ENCODE results near the gene TTLL9.

TTLL9 gene

DNA sequence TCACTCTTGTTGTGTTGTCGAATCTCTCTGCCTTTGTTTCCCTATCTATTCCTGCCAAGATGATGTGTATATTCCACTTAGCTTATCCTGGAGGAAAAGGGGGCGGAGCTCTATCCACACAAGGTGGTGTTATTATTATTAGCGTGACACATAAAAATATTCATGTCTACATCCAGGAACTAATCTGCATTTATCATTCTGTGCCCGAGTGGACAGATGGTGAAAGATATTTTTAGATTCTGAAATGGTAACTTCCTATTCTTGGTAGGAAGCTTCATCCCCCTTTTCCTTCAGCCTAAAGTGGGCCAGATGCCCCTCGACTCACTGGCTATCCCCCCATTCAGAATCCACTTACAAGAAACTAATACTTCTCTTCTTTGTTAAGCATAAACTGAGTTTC lies 99.6 kb downstream of the TTLL9 start:
- DNase-seq, result no peak
- H3K36me3 ChIP-seq (replicated peaks), result no peaks in the 10 kb centered on the region
- TF ChIP-seq, protein P1, sequence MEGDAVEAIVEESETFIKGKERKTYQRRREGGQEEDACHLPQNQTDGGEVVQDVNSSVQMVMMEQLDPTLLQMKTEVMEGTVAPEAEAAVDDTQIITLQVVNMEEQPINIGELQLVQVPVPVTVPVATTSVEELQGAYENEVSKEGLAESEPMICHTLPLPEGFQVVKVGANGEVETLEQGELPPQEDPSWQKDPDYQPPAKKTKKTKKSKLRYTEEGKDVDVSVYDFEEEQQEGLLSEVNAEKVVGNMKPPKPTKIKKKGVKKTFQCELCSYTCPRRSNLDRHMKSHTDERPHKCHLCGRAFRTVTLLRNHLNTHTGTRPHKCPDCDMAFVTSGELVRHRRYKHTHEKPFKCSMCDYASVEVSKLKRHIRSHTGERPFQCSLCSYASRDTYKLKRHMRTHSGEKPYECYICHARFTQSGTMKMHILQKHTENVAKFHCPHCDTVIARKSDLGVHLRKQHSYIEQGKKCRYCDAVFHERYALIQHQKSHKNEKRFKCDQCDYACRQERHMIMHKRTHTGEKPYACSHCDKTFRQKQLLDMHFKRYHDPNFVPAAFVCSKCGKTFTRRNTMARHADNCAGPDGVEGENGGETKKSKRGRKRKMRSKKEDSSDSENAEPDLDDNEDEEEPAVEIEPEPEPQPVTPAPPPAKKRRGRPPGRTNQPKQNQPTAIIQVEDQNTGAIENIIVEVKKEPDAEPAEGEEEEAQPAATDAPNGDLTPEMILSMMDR (IDR thresholded peaks at IDR 0.05; ENCODE audit: low read depth, low read length, missing control alignments), result no peak
- H3K27ac ChIP-seq, result no peak overlapping the region
- in situ Hi-C loops (cut with HindIII; ENCODE audit: low pct_ligation_motif_present, low sequenced_read_pairs), result no loop called here
- H3K4me3 ChIP-seq (ENCODE audit: low read depth, low read length), result no peak overlapping the region
- peaks cover 26% of the 10 kb centered on the region for H3K27me3 ChIP-seq (replicated peaks)

DNA sequence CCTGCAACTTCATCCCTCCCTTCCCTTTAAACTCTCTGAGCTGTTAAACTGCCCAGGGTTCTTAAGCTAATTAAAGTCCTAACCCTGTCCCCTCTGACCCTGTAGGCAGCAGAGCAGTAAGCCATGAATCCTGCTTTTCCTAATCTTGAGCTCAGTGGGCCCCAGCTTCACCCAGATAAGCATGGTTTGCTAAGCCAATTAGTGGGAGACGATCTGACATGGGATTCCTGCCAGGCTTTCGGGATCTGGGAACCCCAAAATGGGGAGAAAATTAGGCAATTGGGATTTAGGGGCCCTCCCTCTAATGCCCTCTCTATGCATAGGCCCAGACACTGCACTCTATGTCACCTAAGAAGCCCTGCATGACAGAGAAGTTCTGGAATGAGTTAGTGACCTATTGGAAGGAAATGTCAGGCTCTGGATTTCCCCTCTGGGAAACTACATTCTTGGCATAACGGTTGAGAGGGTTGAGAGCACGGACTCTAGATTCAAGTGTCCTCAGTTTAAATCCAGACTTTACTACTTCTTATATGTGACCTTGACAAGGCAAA lies 102.1 kb downstream of the TTLL9 start:
- H3K27ac ChIP-seq, result no peak overlapping the region
- H3K27me3 ChIP-seq (replicated peaks), result peaks cover 18% of the 10 kb centered on the region
- in situ Hi-C loops (cut with HindIII; ENCODE audit: low pct_ligation_motif_present, low sequenced_read_pairs), result no loop called here
- TF ChIP-seq, protein P1 (IDR thresholded peaks at IDR 0.05; ENCODE audit: low read depth, low read length, missing control alignments), result no peak
- no peak overlapping the region for H3K4me3 ChIP-seq (ENCODE audit: low read depth, low read length)
- H3K36me3 ChIP-seq (replicated peaks), result no peaks in the 10 kb centered on the region
- peak; percentile 11 for DNase-seq

DNA sequence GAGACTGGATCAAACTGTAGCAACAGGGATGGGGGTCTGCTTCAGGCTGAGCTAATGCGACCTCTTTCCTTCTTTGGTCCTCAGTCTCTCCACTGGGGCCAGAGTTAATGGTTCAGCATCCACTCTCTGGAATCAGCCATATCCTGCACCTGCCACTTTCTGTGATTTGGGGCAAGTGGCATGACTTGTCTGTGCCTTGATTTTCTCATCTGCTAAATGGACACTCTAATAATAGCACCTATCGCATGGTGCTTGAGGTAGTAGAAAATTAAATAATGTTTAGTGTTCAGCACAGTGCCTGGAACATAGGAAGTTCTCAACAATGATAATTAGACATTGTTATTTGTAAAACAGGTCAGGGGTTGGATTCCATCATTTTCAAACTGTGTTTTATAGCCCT lies 103.9 kb downstream of the TTLL9 start:
- TF ChIP-seq, protein P1 (IDR thresholded peaks at IDR 0.05; ENCODE audit: low read depth, low read length, missing control alignments), result no peak
- Histone ChIP-seq H3K4me3 (ENCODE audit: low read depth, low read length) (no peak overlapping the region), H3K27ac (no peak overlapping the region), H3K27me3 (replicated peaks) (peaks cover 16% of the 10 kb centered on the region), H3K36me3 (replicated peaks) (no peaks in the 10 kb centered on the region)
- DNase-seq, result no peak
- in situ Hi-C loops (cut with HindIII; ENCODE audit: low pct_ligation_motif_present, low sequenced_read_pairs), result no loop called here

DNA sequence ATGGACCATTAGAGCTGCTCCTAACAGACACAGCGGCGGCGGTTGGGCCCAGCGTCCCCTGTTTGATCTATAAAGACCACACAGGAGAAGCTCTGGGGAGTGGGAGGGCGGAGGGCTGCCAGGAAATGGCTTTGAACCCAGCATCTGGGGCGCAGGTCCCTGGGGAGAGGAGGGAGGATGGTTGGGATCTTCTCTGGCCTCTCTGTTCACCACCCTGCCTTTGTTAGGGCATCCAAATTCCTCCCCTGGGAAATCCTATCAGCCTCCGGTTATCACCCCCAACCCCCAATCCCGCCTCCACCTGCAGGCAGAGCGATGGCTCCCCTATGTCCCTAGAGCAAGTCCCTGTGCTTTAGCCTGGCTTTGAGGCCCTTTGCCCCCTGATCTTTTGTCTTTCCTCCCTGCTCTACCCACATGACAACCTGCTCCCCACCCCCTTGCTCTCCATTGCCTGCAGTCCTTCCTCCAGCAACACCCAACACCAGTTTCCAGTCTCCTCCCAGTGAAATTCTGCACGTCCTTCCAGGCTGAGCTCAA lies 104.6 kb downstream of the TTLL9 start:
- in situ Hi-C loops (cut with HindIII; ENCODE audit: low pct_ligation_motif_present, low sequenced_read_pairs), result no loop called here
- H3K4me3 ChIP-seq (ENCODE audit: low read depth, low read length), result no peak overlapping the region
- no peak overlapping the region for H3K27ac ChIP-seq
- peaks cover 13% of the 10 kb centered on the region for H3K27me3 ChIP-seq (replicated peaks)
- no peak for DNase-seq
- H3K36me3 ChIP-seq (replicated peaks), result no peaks in the 10 kb centered on the region
- TF ChIP-seq, protein P1 (IDR thresholded peaks at IDR 0.05; ENCODE audit: low read depth, low read length, missing control alignments), result no peak

DNA sequence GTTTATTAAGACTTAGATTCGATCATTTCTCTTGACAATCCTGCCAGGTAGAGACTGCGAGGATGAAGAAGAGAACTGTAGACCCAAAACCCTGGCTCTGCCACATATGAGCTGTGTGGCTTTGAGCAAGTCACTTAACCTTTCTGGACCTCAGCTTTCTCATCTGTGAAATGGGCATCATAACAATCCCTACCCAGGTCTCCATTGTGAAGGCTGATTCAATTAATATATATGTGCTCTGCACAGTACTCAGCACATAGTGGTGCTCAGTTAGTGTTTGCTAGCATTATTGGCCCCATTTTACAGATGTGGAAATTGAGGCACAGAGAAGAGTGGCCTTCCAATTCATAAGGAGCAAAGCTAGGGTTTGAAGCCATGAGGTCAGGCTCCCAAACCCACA lies 105.4 kb downstream of the TTLL9 start:
- no peak overlapping the region for H3K4me3 ChIP-seq (ENCODE audit: low read depth, low read length)
- peaks cover 10% of the 10 kb centered on the region for H3K27me3 ChIP-seq (replicated peaks)
- H3K36me3 ChIP-seq (replicated peaks), result no peaks in the 10 kb centered on the region
- DNase-seq, result no peak
- TF ChIP-seq, protein P1 (IDR thresholded peaks at IDR 0.05; ENCODE audit: low read depth, low read length, missing control alignments), result no peak
- no peak overlapping the region for H3K27ac ChIP-seq
- in situ Hi-C loops (cut with HindIII; ENCODE audit: low pct_ligation_motif_present, low sequenced_read_pairs), result no loop called here

DNA sequence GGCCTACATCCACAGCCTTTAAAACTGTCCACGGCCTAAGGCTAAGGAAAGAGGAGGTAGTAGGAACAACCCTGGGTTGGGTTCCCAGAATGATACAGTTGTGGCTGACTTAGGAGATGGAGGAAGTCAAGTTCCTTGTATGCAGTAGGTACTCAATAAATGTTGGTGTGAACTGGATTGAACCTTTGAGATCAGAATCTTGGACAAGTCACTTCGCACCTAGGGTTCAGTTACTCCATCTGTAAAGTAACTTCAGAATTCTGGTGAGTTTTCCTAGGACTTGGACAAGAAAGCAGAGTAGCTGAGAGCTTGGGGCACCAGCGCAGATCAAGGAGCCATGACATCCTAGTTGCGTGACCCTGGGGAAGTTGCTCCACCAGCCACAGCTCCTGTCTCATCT lies 106.6 kb downstream of the TTLL9 start:
- Histone ChIP-seq H3K36me3 (replicated peaks) (no peaks in the 10 kb centered on the region), H3K4me3 (ENCODE audit: low read depth, low read length) (no peak overlapping the region), H3K27me3 (replicated peaks) (peaks cover 2% of the 10 kb centered on the region), H3K27ac (no peak overlapping the region)
- TF ChIP-seq, protein P1 (IDR thresholded peaks at IDR 0.05; ENCODE audit: low read depth, low read length, missing control alignments), result no peak
- DNase-seq, result no peak
- in situ Hi-C loops (cut with HindIII; ENCODE audit: low pct_ligation_motif_present, low sequenced_read_pairs), result no loop called here

All from brain microvascular endothelial cell (primary cell).